Activated CD4-positive, alpha-beta T cell treated with anti-CD3 and anti-CD28 coated beads for 36 hours (primary cell): Measurements from ENCODE around the gene FAM20C. TPM values are rescaled to one million over a fixed set of nuclear protein-coding genes. Genes with fewer than 3 reads are reported as not detected.
A peak's percentile ranks its signal among the peaks of the same experiment; 100 is the strongest.
"Not testable (repeated sequence)": the region's sequence is repeated elsewhere in the genome, so short reads cannot be mapped to it uniquely, and the experiment has no call there.

Source experiments
- ATAC-seq: fragments of 200-7000 bp; cut with Tn5 transposase; one replicate; pipeline ENCODE4 v1.10.0; 2021; ENCODE audit warnings: mild to moderate bottlenecking, moderate library complexity
- CTCF ChIA-PET: fragments of 350-600 bp; sonication (Branson Sonifier 250); formaldehyde crosslinking; loops from one replicate; lab custom pipeline; 2021; ENCODE audit warnings: antibody characterized with exemption; lab: Charles Lee
- POLR2A ChIA-PET: fragments of 350-600 bp; sonication (Branson Sonifier 250); formaldehyde crosslinking; loops from one replicate; lab custom pipeline; 2021; ENCODE audit warnings: antibody characterized with exemption, inconsistent platforms; lab: Charles Lee
- DNase-seq: peaks from one replicate; pipeline ENCODE4 v3.0.0-alpha.2; 2020
- H3K27ac Mint-ChIP-seq: one replicate; pipeline ENCODE4 v1.8.0; 2021; ENCODE audit warnings: mixed read lengths
- H3K27me3 Mint-ChIP-seq: one replicate; pipeline ENCODE4 v1.8.0; 2021; ENCODE audit warnings: mixed read lengths
- H3K36me3 Mint-ChIP-seq: one replicate; pipeline ENCODE4 v1.8.0; 2021; ENCODE audit warnings: low read depth, mixed read lengths
- H3K4me1 Mint-ChIP-seq: one replicate; pipeline ENCODE4 v1.8.0; 2021; ENCODE audit warnings: mixed read lengths
- H3K4me3 Mint-ChIP-seq: one replicate; pipeline ENCODE4 v1.8.0; 2021; ENCODE audit warnings: mild to moderate bottlenecking, moderate library complexity, mixed read lengths
- H3K9me3 Mint-ChIP-seq: one replicate; pipeline ENCODE4 v1.8.0; 2021; ENCODE audit warnings: low read depth, mixed read lengths
- intact Hi-C, 2 experiments: fragments of 100-400 bp; cut with DNase I in 1 of 2; cut with micrococcal nuclease in 1 of 2; formaldehyde crosslinking; loops; one replicate each; pipeline versions ENCODE4 v1.14.2 to v1.15.1; 2022 to 2024; cut with DNase I, micrococcal nuclease
- total RNA-seq, 2 experiments: library from RNA; stranded (reverse); gene quantifications; one replicate each; pipeline ENCODE4 v1.2.3, GENCODE V29; 2021

Gene FAM20C
- total RNA-seq, 2 experiments from 2014 or later = 0.21 to 0.59 TPM

GRCh38 chr7:256981-257646 is 64.7 kb downstream of the FAM20C start:
- Mint-ChIP-seq H3K27me3 (no peaks in the 10 kb centered on the region), H3K4me3 (no peak overlapping the region), H3K4me1 (no peaks in the 10 kb centered on the region), H3K36me3 (no peaks in the 10 kb centered on the region), H3K9me3 (peaks cover under 1% of the 10 kb centered on the region), H3K27ac (no peak overlapping the region)
- intact Hi-C loops = no loop called here
- ATAC-seq = no peak
- no peak for DNase-seq
- ChIA-PET POLR2A (no interaction called here), CTCF (interaction anchor here (0.5 kb wide), 1 partner anchor 717 kb away, joined by 3 read pairs; no protein-coding TSS in a partner anchor)

GRCh38 chr7:257647-257992 is 65.2 kb downstream of the FAM20C start:
- Mint-ChIP-seq H3K4me1 (no peaks in the 10 kb centered on the region), H3K27ac (no peak overlapping the region)
- no peak for ATAC-seq

GRCh38 chr7:258476-259190 is 66.3 kb downstream of the FAM20C start:
- POLR2A ChIA-PET = no interaction called here
- Mint-ChIP-seq H3K36me3 (no peaks in the 10 kb centered on the region), H3K27me3 (no peaks in the 10 kb centered on the region), H3K4me1 (no peaks in the 10 kb centered on the region), H3K4me3 (no peak overlapping the region), H3K9me3 (peaks cover 6% of the 10 kb centered on the region), H3K27ac (no peak overlapping the region)
- ATAC-seq (no peak), DNase-seq (no peak)
- CTCF ChIA-PET = no interaction called here
- intact Hi-C loops = no loop called here

More at GRCh38 chr7:257647-257992, 65.2 kb downstream of the FAM20C start:
- intact Hi-C loops = no loop called here
- ChIA-PET POLR2A (no interaction called here), CTCF (no interaction called here)
- no peaks in the 10 kb centered on the region for H3K27me3 Mint-ChIP-seq
- no peak overlapping the region for H3K4me3 Mint-ChIP-seq
- DNase-seq = no peak
- no peaks in the 10 kb centered on the region for H3K36me3 Mint-ChIP-seq
- H3K9me3 Mint-ChIP-seq = peaks cover 6% of the 10 kb centered on the region

- intact Hi-C loops = no loop called here
- H3K36me3 Mint-ChIP-seq = no peaks in the 10 kb centered on the region
- no peak overlapping the region for H3K4me3 Mint-ChIP-seq
- ATAC-seq (no peak), DNase-seq (no peak)
- no peaks in the 10 kb centered on the region for H3K27me3 Mint-ChIP-seq
- CTCF ChIA-PET = no interaction called here
- no peaks in the 10 kb centered on the region for H3K4me1 Mint-ChIP-seq
- H3K27ac Mint-ChIP-seq = no peak overlapping the region
- POLR2A ChIA-PET = no interaction called here
- peaks cover 6% of the 10 kb centered on the region for H3K9me3 Mint-ChIP-seq
Measured at GRCh38 chr7:259191-259505, 66.8 kb downstream of the FAM20C start.

DNA sequence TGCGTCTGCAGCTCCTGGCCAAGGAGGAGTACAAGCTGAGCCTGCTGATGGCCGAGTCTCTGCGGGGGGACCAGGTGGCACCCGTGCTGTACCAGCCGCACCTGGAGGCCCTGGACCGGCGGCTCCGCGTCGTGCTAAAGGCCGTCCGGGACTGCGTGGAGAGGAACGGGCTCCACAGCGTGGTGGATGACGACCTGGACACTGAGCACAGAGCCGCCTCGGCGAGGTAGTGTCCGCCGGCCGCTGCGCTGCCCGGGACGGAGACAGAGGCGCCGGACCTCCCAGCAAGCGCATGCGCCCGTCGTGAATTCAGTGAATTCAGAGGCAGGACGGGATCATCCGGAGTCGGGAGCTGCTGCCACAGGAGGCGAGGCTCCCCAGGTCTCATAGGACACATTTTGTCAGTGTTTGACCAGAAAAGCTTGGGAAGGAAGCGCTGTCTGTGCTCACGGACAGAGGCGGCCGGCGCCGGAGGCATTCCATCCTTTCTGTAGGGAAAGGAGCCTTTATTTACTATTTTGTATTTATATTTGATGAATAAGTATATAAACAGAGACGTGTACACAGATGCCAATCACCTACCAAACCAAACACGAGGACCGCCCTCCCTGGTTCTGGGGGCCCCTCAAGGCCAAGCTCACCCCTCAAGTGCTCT is 67.5 kb downstream of the FAM20C start:
- no peak overlapping the region for H3K27ac Mint-ChIP-seq
- H3K36me3 Mint-ChIP-seq = no peaks in the 10 kb centered on the region
- DNase-seq = no peak
- ChIA-PET CTCF (no interaction called here), POLR2A (no interaction called here)
- peaks cover 6% of the 10 kb centered on the region for H3K9me3 Mint-ChIP-seq
- no peak for ATAC-seq
- no peaks in the 10 kb centered on the region for H3K4me1 Mint-ChIP-seq
- H3K27me3 Mint-ChIP-seq = no peaks in the 10 kb centered on the region
- H3K4me3 Mint-ChIP-seq = no peak overlapping the region
- intact Hi-C loops = no loop called here

DNA sequence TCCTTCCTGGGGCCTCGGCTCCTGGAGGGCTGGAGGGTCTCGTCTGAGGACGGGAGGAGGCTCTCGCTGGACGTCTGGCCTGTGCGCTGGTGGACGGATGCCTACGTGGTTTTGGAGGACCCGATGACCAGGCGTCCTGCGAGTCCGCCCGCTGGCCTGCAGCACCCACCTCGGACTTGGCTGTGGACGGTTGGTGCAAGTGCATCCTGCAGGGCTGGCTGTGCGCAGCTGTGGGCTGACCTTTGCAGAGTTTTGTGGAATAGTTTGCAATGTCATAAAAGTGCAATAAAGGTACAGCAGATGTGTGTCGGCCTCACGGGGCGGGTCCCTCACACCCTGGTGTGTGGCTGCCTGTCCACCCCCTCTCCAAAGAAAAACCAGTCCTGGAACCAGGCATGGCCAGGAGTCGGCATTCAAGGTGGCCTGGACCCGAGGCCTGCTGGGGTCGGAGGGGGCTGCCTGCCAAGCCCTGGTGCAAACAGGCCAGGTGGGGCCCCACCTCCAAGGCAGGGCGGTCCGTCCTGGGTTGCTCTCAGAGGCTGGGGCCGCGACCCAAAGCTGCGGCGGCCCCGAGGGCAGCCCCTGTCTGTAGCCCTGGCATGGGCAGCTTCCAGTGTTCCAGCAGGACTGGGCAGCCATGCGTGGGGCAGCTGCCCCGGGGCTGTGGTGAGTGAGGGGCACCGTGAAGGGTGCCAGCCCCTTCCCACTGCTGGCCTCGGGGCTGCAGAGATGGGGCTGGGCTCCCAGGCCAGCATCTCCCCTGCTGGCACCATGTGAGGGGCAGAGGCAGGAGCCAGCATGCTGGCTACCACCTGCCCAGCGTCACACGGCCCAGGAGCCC is 68.3 kb downstream of the FAM20C start:
- ChIA-PET POLR2A (no interaction called here), CTCF (interaction anchor here (0.6 kb wide), 1 partner anchor 1351 kb away, joined by 3 read pairs; no protein-coding TSS in a partner anchor)
- no peaks in the 10 kb centered on the region for H3K36me3 Mint-ChIP-seq
- no peak overlapping the region for H3K4me3 Mint-ChIP-seq
- no peak overlapping the region for H3K27ac Mint-ChIP-seq
- peaks cover 6% of the 10 kb centered on the region for H3K9me3 Mint-ChIP-seq
- no peaks in the 10 kb centered on the region for H3K27me3 Mint-ChIP-seq
- no peak for DNase-seq
- intact Hi-C loops = no loop called here
- H3K4me1 Mint-ChIP-seq = no peaks in the 10 kb centered on the region
- no peak for ATAC-seq

GRCh38 chr7:261341-262250 is 69.2 kb downstream of the FAM20C start:
- peaks cover 6% of the 10 kb centered on the region for H3K9me3 Mint-ChIP-seq
- intact Hi-C loops = no loop called here
- H3K4me1 Mint-ChIP-seq = no peaks in the 10 kb centered on the region
- no peaks in the 10 kb centered on the region for H3K36me3 Mint-ChIP-seq
- ChIA-PET POLR2A (no interaction called here), CTCF (no interaction called here)
- ATAC-seq (no peak), DNase-seq (peak; percentile 0)
- no peak overlapping the region for H3K27ac Mint-ChIP-seq
- no peak overlapping the region for H3K4me3 Mint-ChIP-seq
- H3K27me3 Mint-ChIP-seq = no peaks in the 10 kb centered on the region

DNA sequence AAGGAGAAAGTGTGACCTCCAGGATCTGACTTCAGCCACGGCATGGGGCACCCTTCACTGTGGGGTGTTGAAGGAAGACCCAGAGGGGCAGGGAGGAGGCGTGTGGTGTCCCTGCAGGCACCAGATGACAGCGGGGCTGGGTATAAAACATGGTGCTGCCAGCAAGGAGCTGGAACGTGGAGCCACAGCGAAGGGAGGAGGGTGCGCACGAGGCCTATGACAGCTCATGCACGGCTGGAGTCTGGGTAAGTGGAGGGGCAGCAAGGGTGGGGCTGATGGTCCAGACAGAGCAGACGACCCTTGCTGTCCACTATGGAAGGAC is 69.8 kb downstream of the FAM20C start:
- Mint-ChIP-seq H3K36me3 (no peaks in the 10 kb centered on the region), H3K27ac (no peak overlapping the region), H3K4me3 (no peak overlapping the region), H3K9me3 (peaks cover 6% of the 10 kb centered on the region), H3K4me1 (no peaks in the 10 kb centered on the region), H3K27me3 (no peaks in the 10 kb centered on the region)
- intact Hi-C loops = no loop called here
- peak; percentile 3 for DNase-seq
- CTCF ChIA-PET = no interaction called here
- ATAC-seq = no peak
- POLR2A ChIA-PET = no interaction called here

GRCh38 chr7:262631-263311 is 70.4 kb downstream of the FAM20C start:
- H3K4me3 Mint-ChIP-seq, H3K27me3 Mint-ChIP-seq, intact Hi-C loops, H3K36me3 Mint-ChIP-seq, H3K9me3 Mint-ChIP-seq, H3K4me1 Mint-ChIP-seq, POLR2A ChIA-PET, H3K27ac Mint-ChIP-seq, ATAC-seq, CTCF ChIA-PET: not testable (repeated sequence)
- DNase-seq = peak; percentile 81

GRCh38 chr7:263483-264351 is 71.3 kb downstream of the FAM20C start:
- intact Hi-C loops = loop anchor here in 1 of 2 experiments (2.0 kb wide), 1 partner anchor 115 kb away; no protein-coding TSS in a partner anchor

More at GRCh38 chr7:263483-264351, 71.3 kb downstream of the FAM20C start:
- CTCF ChIA-PET = interaction anchor here (0.6 to 1.0 kb wide), 3 partner anchors 13 to 646 kb away, joined by 3 read pairs; no protein-coding TSS in a partner anchor
- POLR2A ChIA-PET, H3K9me3 Mint-ChIP-seq, H3K36me3 Mint-ChIP-seq, H3K4me1 Mint-ChIP-seq, H3K4me3 Mint-ChIP-seq, H3K27ac Mint-ChIP-seq, H3K27me3 Mint-ChIP-seq: not testable (repeated sequence)
- ATAC-seq (peak; percentile 60), DNase-seq (peak; percentile 73)
